ENCODE data around the gene TJP1.

Gene TJP1

DNA sequence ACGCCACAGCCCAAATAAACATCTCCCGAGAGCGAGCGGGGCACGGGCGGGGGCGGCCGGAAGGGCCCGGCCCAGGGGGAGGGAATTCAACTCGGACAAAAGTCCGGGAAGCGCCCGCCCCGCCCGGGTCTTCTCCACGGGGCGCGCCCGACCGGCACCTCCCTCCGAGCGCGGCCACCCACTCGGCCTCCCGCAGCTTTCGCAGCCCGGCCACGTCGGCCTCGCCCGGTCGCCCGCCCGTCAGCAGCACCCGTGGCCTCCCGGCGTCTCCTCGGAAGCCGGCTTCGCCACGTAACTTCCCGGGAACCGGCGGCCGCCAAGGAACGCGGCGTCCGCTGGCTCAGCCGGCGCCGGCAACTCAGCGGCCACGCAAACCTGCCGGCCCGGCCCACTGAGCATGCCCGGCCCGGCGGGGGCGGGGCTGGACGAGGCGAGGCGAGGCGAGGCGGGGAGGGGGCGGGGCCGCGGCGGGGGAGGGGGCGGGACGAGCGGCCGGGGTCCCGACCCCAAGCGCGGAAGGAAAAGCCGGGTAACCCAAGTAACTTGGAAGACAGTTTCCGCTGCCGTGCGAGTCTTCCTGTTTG, at the start of gene TJP1:
Gene TJP1, minus strand, starts transcription at position 369 of the 584 bp plus-strand sequence. CDS start 440 bp downstream, outside the sequence.
- no peak for DNase-seq (ENCODE audit: low read depth)

DNA sequence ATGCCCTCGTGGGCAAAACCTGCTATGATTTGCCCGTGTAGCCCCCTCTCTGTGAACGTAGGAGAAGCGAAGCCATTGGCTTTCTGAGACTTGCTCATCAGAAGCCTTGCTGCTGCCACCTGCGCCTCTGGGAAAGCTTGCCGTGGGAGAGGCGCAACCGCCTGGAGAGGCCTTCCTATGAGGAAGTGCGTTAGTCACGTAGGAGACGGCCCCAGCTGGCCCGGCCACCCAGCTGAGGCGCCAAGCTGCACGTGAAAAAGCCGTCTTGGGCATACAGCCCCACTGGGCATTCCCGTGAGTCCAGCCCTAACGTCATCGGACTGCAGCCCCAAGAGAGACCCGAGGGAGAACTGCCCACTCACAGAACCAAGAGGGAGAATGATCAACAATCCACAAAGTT, 49.1 kb upstream of the TJP1 start:
- no peak for DNase-seq (ENCODE audit: low read depth)

- no peak for DNase-seq (ENCODE audit: low read depth)
These were observed 48.4 kb upstream of the TJP1 start for GRCh38 chr15:29870495-29871151.

DNA sequence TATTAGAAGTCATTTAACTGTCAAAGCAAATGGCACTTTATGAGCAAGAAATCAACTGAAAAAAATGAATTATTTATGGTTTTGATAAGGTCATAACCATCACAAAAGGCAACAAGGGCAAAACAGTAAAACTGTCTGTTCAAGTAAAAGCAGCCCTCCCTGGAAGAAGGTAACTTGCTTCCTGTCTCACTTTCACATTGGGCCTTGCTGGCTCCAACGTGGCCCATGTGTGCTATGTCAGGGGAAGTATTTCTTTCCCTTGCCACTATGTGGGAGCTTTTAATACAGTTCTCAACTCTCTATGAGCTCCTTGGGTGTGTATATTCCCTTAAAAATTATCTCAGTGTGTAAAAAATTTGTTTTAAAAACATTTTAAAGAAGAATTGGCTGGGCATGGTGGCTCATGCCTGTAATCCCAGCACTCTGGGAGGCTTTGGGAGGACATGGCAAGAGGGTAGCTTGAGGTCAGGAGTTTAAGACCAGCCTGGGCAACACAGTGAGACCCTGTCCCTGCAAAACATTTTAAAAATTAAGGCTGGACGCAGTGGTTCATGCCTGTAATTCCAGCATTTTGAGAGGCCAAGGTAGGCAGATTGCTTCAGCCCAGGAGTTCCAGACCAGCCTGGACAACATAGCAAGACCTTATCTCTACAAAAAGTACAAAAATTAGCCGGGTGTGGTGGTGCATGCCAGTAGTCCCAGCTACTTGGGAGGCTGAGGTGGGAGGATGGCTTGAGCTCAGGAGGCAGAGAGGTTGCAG, 45.2 kb upstream of the TJP1 start:
- DNase-seq (ENCODE audit: low read depth), result no peak

- no peak for DNase-seq (ENCODE audit: low read depth)
These were observed 44.1 kb upstream of the TJP1 start for GRCh38 chr15:29866337-29866736.

GRCh38 chr15:29864501-29864900, 42.2 kb upstream of the TJP1 start:
- DNase-seq (ENCODE audit: low read depth), result no peak

DNA sequence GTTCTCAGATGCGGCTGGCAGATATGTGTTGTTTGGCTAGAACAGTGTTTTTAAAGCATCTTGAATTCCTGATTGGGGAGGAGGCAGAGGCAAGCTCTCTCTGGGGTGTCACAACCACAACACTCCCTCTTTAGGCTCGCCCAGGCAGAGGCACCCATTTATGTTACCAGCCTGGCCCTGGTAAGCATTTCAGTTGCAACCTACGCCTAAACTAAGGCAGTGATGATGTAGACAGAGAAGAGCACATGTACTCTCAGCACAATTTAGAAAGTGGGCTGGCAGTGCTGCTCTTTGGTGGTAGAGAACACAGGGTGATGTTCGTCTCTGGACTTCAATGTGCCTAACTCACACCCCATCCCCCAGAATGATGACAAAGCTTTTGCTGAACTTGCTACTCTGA, 41.2 kb upstream of the TJP1 start:
- no peak for DNase-seq (ENCODE audit: low read depth)

DNA sequence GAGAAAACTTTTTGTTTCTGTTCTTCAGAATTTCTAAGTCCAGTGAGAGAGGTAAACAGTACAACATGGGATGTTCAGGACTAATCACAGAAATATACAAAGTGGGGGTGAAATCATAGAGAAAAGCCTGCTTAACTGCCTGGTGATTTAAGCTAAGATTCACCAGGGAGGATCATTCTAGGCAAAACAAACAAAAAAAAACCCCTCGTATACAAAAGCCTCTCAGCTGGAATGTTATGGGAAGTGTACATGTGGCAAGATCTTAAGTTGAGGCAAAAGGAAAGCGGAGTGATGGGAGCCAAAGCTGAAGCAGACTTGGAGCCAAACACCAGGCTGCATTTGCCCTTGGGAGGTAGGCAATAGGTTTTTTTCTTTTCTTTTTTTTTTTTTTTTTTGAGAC, 40.0 kb upstream of the TJP1 start:
- DNase-seq (ENCODE audit: low read depth), result no peak

- no peak for DNase-seq (ENCODE audit: low read depth)
These were observed 38.6 kb upstream of the TJP1 start for GRCh38 chr15:29860872-29861271.

GRCh38 chr15:29859973-29860715, 37.9 kb upstream of the TJP1 start:
- no peak for DNase-seq (ENCODE audit: low read depth)

DNA sequence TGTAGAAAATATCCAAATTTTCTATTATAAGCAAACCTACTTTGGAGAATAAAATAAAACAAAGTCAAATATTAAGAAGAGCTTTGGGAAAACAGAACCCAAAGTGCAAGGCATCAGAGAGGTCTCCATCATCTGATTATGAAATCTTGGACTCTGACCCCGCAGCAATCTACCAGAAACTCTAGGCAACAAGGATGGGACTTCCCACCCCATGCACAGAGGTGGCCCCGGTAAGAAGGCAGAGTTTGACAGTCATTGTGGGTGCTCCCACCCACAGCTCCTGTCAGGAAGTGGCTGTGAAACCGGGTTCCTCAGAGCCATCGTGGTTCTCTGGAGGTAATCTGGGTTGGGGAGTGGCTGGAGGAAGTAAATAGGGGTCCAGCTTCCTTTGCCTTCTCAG, 37.0 kb upstream of the TJP1 start:
- no peak for DNase-seq (ENCODE audit: low read depth)

DNA sequence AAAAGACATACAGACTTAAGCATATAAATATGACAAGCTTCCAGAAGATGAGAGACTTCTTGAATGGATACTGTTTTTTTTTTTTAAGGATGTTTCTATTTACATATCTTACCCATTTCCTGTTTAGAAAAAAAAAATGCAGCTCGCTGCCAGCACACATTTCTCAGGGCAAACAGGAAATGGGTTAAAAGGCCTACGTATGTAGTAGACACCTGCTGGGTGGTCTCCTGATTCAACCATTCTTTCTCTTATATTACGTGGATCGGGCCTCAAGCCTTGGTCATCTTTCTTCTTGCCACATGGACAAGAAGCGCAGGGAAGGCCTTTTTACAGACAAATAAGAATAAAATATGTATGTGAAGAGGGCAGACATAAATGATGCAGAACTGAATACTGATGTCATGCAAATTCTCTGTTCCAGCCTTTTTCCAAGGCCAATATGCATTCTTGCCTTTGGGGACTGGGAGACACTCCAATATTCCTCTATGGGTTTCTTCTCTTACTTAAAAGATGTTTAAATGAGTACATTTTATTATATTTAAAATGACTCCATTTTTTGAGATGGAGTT, 35.0 kb upstream of the TJP1 start:
- no peak for DNase-seq (ENCODE audit: low read depth)

DNA sequence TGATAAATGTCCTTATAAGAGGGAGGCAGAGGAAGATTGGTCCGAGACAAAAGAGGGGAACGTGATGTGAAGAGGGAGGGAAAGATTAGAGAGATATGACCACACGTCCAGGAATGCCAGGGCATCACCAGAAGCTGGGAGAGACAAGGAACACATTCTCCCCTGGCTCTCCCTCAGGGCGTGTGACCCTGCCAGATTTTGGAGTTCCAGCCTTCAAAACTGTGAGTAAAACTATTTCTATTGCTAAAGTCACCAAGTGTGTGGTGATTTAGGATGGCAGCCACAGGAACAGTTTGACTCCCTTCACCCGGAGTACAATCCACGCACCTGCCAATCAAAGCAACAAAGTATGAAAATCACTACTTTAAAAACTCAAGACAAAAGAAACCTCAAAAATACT, 32.1 kb upstream of the TJP1 start:
- DNase-seq (ENCODE audit: low read depth), result no peak

DNA sequence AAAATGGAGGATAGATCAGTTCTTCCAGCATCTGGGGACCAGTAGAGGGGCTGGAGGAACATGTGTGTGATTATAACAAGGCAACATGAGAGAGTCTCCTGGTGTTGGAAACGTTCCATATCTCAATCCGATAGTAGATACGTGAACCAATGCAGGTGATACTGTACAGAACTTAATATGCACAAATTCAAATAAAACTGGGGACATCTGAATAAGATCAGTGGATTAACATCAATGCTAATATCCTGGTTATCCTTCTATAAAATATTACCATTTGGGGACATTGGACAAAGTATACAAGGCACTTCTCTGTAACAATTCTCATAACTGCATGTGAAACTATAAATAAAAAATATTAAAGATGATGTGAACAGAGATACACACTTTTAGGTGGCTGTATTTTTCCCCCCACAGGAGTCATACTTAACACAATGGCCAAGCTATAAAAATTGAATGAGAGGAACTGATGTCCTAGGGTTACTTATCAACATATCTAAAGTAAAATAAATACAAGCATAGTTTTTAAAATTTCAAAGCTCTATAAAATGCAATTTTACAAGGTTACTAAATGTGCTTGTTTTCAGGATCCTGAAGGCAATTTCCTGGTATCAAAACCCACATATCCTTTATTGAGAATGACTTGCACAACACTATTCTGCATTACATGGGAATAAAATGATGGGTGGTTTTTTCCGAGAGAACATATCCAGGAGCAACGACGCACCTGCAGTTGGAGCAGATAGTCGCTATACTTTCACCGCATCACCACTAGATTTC, 31.1 kb upstream of the TJP1 start:
- DNase-seq (ENCODE audit: low read depth), result no peak

- DNase-seq (ENCODE audit: low read depth), result no peak
These were observed 29.9 kb upstream of the TJP1 start for GRCh38 chr15:29852201-29852600.

GRCh38 chr15:29849716-29850115, 27.4 kb upstream of the TJP1 start:
- DNase-seq (ENCODE audit: low read depth), result no peak

- no peak for DNase-seq (ENCODE audit: low read depth)
These were observed 26.9 kb upstream of the TJP1 start for GRCh38 chr15:29849218-29849617.

- DNase-seq (ENCODE audit: low read depth), result no peak
These were observed 22.1 kb upstream of the TJP1 start for GRCh38 chr15:29844290-29844903.

DNA sequence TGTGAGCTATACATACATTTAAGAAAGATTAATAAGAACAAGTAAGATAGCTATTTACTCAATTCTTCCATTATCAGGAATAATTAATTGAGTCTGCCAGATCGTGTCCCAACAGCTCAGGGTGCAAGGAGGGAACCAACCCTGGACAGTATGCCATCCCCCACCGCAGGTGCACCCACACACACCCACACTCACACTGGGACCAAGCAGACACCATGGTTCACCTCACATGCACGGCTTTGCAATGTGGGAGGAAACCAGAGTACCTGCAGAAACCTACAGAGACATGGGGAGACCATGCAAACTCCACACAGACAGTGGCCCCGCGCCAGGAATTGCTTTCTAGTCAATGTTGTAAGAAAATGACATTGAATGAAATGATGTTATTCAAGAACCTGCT, 20.0 kb upstream of the TJP1 start:
- no peak for DNase-seq (ENCODE audit: low read depth)

- DNase-seq (ENCODE audit: low read depth), result no peak
These were observed 18.7 kb upstream of the TJP1 start for GRCh38 chr15:29840926-29841325.

DNA sequence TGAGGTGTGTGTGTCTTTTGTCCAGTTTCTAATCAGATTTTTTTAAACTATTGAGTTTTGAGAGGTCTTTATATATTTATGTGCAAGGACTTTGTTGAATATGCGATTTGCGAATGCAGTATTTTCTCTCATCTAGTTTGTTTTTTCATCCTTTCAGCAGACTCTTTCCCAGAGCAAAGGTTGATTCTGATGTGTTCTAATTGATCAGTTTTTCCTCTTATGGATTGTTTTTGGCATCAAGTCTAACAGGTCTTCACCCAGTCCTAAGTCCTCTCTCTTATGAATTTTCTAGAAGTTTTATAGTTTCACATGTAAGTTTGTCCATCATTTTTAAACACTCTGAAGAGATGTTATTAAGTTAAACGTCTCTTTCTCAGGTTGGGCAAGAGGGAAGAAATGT, 17.8 kb upstream of the TJP1 start:
- no peak for DNase-seq (ENCODE audit: low read depth)
